Esophagus squamous epithelium (tissue), 5 donors: ENCODE results near the gene C5orf52. TPM values are rescaled to one million over a fixed set of nuclear protein-coding genes. Genes with fewer than 3 reads are reported as not detected.
"Not testable (repeated sequence)": the region's sequence is repeated elsewhere in the genome, so short reads cannot be mapped to it uniquely, and the experiment has no call there.

ENCODE experiments used
- DNase-seq: peaks from one replicate; lab custom pipeline; 2025; lab: John Stamatoyannopoulos, UW
- H3K27ac ChIP-seq, 4 donors: fragments of 200-600 bp; sonication (generic); one replicate each; pipeline ENCODE4 v1.5.1; 2016 to 2019; ENCODE audit warnings: mild to moderate bottlenecking in 1 of 4
- H3K27me3 ChIP-seq, 4 donors: fragments of 200-600 bp; sonication (generic); 1 replicate in 3 of 4; 2 replicates in 1 of 4; pipeline versions ENCODE4 v1.5.1 to v1.6.0; 2017 to 2021; ENCODE audit warnings: antibody characterized with exemption in 1 of 4
- H3K36me3 ChIP-seq, 3 donors: fragments of 200-600 bp; sonication (generic); one replicate each; pipeline ENCODE4 v1.5.1; 2016 to 2019
- H3K4me1 ChIP-seq, 3 donors: fragments of 200-600 bp; sonication (generic); one replicate each; pipeline ENCODE4 v1.5.1; 2017 to 2019
- H3K4me3 ChIP-seq, 4 donors: fragments of 200-600 bp; sonication (generic); 1 replicate in 3 of 4; 2 replicates in 1 of 4; pipeline ENCODE4 v1.5.1; 2016 to 2019; ENCODE audit warnings: mild to moderate bottlenecking in 2 of 4, moderate library complexity in 1 of 4
- H3K9me3 ChIP-seq, 3 donors: fragments of 200-600 bp; sonication (generic); one replicate each; pipeline ENCODE4 v1.5.1; 2016 to 2019
- CTCF ChIP-seq, 6 experiments: fragments of 450-650 bp in 4 of 6; fragments of 200-600 bp in 2 of 6; sonication (generic) in 2 of 6; IDR thresholded peaks; one replicate each; pipeline ENCODE4 v1.5.1; 2016 to 2019; ENCODE audit warnings: antibody characterized with exemption in 6 of 6, mild to moderate bottlenecking in 4 of 6, moderate library complexity in 4 of 6
- POLR2A ChIP-seq, 4 donors: fragments of 450-650 bp; IDR thresholded peaks; one replicate each; pipeline ENCODE4 v1.6.1; 2017; ENCODE audit warnings: antibody characterized with exemption in 4 of 4, mild to moderate bottlenecking in 4 of 4, moderate library complexity in 3 of 4
- WGBS, 2 donors: methylation state at CpG; one replicate each; pipeline ENCODE4 v1.1.5; 2018; 5-methylcytosine and 5-hydroxymethylcytosine counted together
- intact Hi-C: fragments of 100-400 bp; cut with DNase I; formaldehyde crosslinking; loops from one replicate; pipeline ENCODE4 v1.15.0; 2022
- total RNA-seq, 4 donors: library from RNA; depleted of rRNA; stranded (reverse); fragments of >200 nt; gene quantifications; one replicate each; pipeline ENCODE4 v1.1.0, GENCODE V29; 2016
- donor health status: DM: yes; HTN: yes; CAD: no.

The C5orf52 gene
- total RNA-seq, 4 donors from 2014 or later = not detected

- H3K4me1 ChIP-seq = no peaks in the 10 kb centered on the region
- no peak overlapping the region for H3K27ac ChIP-seq
- no peaks in the 10 kb centered on the region for H3K9me3 ChIP-seq
- H3K36me3 ChIP-seq = no peaks in the 10 kb centered on the region
- H3K4me3 ChIP-seq = no peak overlapping the region
- no peaks in the 10 kb centered on the region for H3K27me3 ChIP-seq
- DNase-seq = no peak
- TF ChIP-seq POLR2A (IDR thresholded peaks at IDR 0.05) = no peak
- TF ChIP-seq CTCF (IDR thresholded peaks at IDR 0.05) = no peak
- intact Hi-C loops = no loop called here
- 58 to 82% methylated on average over 3 of the region's 3 CpGs for WGBS, 2 donors
Measured at GRCh38 chr5:157677931-157678330, 6.6 kb downstream of the C5orf52 start.

GRCh38 chr5:157679801-157680200, 8.5 kb downstream of the C5orf52 start:
- no peak overlapping the region for H3K4me3 ChIP-seq
- no peaks in the 10 kb centered on the region for H3K27me3 ChIP-seq
- no peaks in the 10 kb centered on the region for H3K36me3 ChIP-seq
- no peak for DNase-seq
- no peaks in the 10 kb centered on the region for H3K4me1 ChIP-seq
- TF ChIP-seq CTCF (IDR thresholded peaks at IDR 0.05) (no peak), POLR2A (IDR thresholded peaks at IDR 0.05) (no peak)
- 87 to 96% methylated on average over 8 to 9 of the region's 9 CpGs for WGBS, 2 donors
- intact Hi-C loops = no loop called here
- no peak overlapping the region for H3K27ac ChIP-seq
- H3K9me3 ChIP-seq = no peaks in the 10 kb centered on the region

GRCh38 chr5:157680239-157680638, 8.9 kb downstream of the C5orf52 start:
- Histone ChIP-seq H3K27ac (no peak overlapping the region), H3K36me3 (no peaks in the 10 kb centered on the region), H3K4me1 (no peaks in the 10 kb centered on the region), H3K9me3 (no peaks in the 10 kb centered on the region), H3K4me3 (no peak overlapping the region), H3K27me3 (no peaks in the 10 kb centered on the region)
- 75 to 100% methylated on average over 1 to 2 of the region's 2 CpGs for WGBS, 2 donors
- TF ChIP-seq POLR2A (IDR thresholded peaks at IDR 0.05) = no peak
- TF ChIP-seq CTCF (IDR thresholded peaks at IDR 0.05) = no peak
- DNase-seq = no peak
- intact Hi-C loops = no loop called here

- Histone ChIP-seq H3K4me3 (no peak overlapping the region), H3K27me3 (no peaks in the 10 kb centered on the region), H3K36me3 (no peaks in the 10 kb centered on the region), H3K9me3 (no peaks in the 10 kb centered on the region), H3K4me1 (no peaks in the 10 kb centered on the region), H3K27ac (no peak overlapping the region)
- DNase-seq = no peak
- TF ChIP-seq POLR2A (IDR thresholded peaks at IDR 0.05) = no peak
- TF ChIP-seq CTCF (IDR thresholded peaks at IDR 0.05) = no peak
- 60 to 89% methylated on average over 4 of the region's 4 CpGs for WGBS, 2 donors
- intact Hi-C loops = no loop called here
Measured at GRCh38 chr5:157681048-157681447, 9.7 kb downstream of the C5orf52 start.

GRCh38 chr5:157682257-157682656, 10.9 kb downstream of the C5orf52 start:
- no peak overlapping the region for H3K4me3 ChIP-seq
- H3K9me3 ChIP-seq = no peaks in the 10 kb centered on the region
- WGBS, 2 donors = 0 to 52% methylated on average over 1 to 3 of the region's 3 CpGs
- intact Hi-C loops = no loop called here
- H3K4me1 ChIP-seq = no peaks in the 10 kb centered on the region
- TF ChIP-seq CTCF (IDR thresholded peaks at IDR 0.05) = no peak
- no peak for TF ChIP-seq POLR2A (IDR thresholded peaks at IDR 0.05)
- no peak for DNase-seq
- H3K27me3 ChIP-seq = no peaks in the 10 kb centered on the region
- H3K36me3 ChIP-seq = no peaks in the 10 kb centered on the region
- no peak overlapping the region for H3K27ac ChIP-seq

- H3K4me1 ChIP-seq, intact Hi-C loops, H3K4me3 ChIP-seq, H3K27ac ChIP-seq, H3K36me3 ChIP-seq, DNase-seq, H3K9me3 ChIP-seq, H3K27me3 ChIP-seq: not testable (repeated sequence)
- WGBS, 2 donors = 86 to 87% methylated on average over 9 to 14 of the region's 14 CpGs
Measured at GRCh38 chr5:157686276-157687197, 15.2 kb downstream of the C5orf52 start.
